Stimulated activated CD8-positive, alpha-beta memory T cell treated with anti-CD3 and anti-CD28 coated beads, Interleukin-4, amount 100 ng/mL, for 24 hours (primary cell): ENCODE results near the gene BCL2L13.
"Not testable (repeated sequence)": the region's sequence is repeated elsewhere in the genome, so short reads cannot be mapped to it uniquely, and the experiment has no call there.

Experiments used
- DNase-seq: peaks from one replicate; pipeline ENCODE4 v3.0.0-alpha.2; 2020; ENCODE audit warnings: low read depth

BCL2L13 gene

DNA sequence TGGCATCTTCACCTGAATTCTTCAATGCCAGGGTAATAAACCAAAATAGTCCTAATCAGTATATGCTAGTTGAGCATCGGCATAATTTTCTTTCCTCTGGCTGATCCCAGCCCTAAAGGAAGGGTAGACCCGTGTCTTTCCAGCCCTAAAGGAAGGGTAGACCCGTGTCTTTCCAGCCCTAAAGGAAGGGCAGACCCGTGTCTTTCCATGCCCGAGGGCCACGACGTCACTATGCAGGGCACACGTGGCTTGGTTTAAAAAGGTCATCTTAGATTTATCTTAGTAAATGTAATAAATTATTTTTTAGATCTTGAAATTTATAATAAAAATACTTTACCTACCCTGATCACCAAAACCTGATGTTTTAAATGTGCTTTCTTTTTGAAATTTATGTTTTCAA is 90.2 kb downstream of the BCL2L13 start:
- no peak for DNase-seq

- no peak for DNase-seq
These were observed 91.0 kb downstream of the BCL2L13 start for GRCh38 chr22:17729561-17729960.

DNA sequence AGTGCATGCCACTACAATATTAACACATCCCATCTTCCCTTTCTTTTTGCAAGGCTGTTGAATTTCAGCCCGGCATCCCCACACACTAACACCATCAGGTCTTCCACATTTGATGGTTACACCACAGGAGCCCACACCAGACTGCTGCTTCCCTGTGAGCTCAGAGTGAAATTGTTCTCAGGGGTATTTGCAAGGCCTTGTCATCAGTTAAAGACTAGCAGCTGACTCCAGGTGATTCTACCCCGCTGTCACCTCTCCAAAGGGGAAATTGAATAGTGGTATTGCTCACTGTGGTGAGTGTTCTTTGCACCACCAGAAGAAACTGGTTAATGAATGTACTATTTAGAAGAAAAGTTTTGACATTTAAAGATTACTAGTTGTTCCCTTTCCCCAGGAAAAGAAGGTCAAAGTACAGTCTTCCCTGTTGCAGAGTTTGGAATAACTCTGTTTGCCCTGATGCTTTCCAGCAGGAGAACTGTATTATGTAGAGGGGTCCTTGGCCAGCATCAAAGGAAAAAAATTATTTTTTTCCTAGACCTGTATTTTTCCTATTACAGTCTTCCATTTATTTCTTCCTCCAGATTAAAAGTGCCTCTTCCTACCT is 93.8 kb downstream of the BCL2L13 start:
- DNase-seq = no peak

DNA sequence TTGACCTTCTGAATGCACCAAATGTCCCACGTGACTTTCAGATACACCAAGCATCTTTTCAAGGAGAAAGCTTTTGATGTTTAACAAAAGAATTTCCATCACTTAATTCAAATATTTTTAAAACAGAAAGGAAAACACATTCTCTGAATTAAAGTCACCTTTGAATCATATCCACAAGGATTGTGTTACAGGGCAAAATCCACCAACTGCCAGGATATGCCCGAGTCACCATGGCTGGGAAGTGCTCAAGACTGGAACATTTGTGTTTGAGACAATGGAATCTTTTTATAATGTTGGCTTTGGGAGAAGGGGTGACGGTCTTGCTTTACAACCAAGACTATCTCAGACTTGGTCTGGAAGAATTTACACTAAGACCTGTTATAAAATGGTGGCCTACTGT is 94.9 kb downstream of the BCL2L13 start:
- no peak for DNase-seq

GRCh38 chr22:17734187-17734586 is 95.6 kb downstream of the BCL2L13 start:
- DNase-seq = no peak

DNA sequence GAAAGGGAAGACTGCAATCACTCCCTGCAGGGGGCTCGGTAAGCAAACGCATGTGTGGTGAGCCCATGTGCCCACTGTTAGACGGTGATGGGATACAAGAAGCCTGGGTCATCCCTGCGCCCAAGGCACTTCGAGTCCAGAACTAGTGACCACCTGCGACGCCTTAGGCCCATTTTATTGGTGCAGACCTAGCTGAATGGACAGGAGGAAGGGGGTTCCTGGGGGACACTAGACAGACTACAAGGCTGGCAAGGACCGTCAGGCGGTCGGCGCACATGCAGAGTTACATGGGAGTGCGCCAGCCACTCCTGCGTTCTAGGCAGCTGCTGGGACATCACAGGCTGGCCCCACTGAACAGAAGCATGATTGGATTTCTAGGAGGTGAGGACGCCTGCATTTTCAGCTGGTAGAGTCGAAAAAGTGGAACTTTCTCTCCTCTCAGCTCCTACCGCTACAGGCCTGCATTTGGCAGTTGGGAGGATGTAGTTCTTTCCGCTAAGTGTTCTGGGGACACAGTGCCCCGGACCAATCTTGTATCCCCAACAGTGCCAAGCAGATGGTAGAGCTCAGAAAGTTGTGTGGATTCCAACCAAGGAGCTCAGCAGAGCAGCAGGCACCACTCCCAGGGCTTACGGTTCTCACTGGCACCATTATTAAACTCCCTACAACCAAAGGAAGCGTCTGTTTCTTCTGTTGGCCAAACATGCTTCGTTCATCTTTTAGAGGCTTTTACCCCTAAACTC is 100.0 kb downstream of the BCL2L13 start:
- no peak for DNase-seq

DNA sequence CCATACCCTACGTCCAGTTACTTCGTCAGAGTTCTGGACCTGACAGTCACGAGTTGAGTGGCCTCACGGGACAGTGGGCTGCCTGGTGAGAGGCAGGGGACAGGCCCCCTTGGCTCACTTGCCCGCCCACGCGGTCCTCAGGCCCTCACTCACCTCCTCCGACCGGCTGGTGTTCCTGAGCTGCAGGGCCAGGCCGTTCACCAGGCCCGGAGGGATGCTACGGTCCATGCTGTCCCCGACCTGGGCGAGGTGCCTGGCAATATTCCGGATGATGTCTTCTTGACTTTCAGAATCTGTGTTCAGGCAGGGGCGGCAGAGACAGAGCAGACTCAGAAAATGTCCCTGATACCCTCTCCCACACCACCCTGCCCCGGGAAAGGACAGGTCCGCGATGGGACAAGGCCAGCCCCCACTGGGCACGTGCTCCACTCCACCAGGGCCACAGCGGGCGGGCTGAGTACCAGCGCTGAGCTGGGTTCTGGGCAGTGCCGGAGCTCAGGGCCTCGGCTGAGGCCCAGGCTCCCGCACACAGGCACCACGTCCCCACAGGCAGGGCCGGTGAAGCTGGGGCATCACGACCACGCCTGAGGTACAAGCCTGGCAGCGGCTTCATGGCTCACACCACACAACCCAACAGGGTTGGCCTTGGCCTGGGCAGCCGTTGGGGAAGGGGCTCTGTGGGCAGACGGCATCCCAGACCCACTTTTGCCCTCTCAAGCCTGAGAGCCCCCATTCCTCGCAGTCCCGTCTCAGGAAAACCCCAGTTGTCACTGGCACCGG is 100.8 kb downstream of the BCL2L13 start:
- DNase-seq = no peak

- no peak for DNase-seq
These were observed 103.4 kb downstream of the BCL2L13 start for GRCh38 chr22:17741866-17742526.

DNA sequence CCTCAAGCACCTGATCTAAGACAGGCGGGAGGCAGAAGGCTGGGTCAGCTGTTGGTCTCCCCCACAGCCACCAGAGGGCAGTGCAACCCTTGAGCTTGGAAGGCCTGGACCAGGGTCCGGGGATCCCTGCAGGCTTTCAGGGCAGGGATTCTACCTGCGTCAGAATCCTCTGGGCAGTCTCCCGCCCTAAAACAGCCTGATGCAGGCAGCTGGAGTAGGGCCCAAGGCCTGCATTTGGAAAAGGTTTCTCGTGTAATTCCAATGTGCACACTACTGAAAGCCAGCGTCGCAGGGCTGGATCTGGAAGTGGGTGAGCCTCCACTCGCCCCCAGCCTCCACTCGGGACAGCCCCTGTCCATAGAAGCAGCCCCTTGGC is 104.0 kb downstream of the BCL2L13 start:
- DNase-seq = peak; percentile 62

DNA sequence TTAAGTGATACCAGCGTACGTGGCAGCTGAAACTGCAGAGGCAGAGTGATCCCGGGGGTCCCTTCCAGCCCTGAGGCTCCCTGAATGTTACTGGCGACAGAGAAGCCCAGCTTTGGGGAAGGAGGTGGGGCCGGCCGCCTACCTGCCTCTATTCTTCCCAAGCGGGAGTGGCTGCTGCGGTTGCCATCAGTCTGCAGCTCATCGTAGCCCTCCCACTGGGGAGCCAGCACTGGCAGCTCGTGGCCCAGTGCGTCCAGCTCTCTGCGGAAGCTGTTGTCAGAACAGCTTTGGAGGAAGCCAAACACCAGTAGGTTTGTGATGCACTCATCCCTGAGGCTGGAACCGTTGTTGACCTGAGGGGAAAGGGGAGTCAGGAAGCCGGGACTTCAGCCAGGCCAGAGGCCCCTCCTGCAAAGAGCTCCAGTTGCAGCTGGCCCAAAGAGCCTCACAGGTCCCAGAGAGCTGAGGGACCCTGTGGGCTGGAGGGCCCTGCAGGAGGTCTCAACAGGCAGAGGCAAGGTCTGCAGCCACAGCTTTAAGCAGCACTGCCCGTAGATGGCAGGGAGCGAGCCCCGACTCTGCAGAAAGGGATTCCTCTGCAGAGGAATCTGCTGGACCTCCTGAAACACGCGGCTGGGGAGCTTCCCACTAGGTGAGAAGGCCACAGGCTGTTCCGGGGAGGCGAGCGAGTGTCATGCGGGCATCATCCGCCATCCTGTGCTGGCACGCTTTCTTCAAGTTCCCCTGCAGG is 105.3 kb downstream of the BCL2L13 start:
- DNase-seq = no peak

DNA sequence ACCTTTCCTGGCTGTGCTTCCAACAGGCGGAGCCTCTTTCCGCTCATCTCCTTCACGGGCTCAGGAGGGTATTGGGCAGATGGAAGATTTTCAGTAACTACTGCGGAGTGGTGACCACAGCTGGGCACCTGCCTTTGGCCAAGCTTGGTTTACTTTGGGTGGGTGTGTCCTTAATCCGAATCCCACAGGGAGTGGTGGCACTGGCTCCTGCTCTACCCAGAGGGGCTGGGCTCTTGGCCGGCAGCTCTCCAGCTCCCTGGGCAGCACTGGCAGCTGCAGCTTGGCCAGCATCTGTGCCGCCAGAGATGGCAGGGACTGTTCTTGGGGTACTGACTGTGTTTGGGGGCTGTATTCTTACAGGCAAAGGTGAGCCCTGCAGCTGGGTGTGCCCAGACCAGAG is 105.9 kb downstream of the BCL2L13 start:
- DNase-seq = no peak

GRCh38 chr22:17746916-17747315 is 108.4 kb downstream of the BCL2L13 start:
- DNase-seq = no peak

DNA sequence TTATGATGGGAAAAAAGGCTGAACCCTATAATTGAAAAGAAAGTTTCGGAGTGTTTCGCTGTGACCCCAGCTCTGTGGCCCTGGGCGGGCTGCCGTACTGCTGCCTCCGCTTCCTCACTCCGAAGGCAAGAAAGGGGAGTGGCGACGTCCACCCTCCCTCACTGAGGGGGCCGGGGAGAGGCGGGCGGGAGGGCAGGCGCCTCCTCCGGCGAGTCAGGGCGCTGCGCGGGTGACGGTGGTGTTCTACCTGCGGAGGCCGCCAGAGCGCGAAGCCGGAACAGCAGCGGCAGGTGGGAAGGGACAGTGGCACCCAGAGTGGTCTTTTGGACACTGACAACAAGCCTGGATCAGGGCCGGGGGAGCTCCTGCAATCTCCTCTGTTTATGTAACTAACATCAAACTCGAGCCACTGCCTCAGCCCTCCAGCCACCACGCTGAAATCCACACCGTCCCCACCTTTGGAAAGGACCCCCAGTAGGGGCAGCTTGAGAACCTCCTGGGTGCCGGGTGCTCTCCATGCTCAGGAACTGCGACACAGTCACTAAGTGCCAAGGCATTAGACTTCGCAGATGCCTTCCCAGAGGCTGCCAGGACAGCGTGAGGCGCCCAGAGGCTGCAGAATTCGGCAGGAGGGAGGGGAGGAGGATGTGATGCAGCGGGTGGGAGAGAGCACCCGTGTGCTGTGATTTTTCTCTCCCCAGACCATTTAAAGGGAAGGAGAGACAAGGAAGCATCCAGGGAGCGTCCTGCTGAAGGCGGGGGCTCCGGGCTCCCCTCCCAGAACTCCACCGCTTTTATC is 110.2 kb downstream of the BCL2L13 start:
- DNase-seq = no peak

DNA sequence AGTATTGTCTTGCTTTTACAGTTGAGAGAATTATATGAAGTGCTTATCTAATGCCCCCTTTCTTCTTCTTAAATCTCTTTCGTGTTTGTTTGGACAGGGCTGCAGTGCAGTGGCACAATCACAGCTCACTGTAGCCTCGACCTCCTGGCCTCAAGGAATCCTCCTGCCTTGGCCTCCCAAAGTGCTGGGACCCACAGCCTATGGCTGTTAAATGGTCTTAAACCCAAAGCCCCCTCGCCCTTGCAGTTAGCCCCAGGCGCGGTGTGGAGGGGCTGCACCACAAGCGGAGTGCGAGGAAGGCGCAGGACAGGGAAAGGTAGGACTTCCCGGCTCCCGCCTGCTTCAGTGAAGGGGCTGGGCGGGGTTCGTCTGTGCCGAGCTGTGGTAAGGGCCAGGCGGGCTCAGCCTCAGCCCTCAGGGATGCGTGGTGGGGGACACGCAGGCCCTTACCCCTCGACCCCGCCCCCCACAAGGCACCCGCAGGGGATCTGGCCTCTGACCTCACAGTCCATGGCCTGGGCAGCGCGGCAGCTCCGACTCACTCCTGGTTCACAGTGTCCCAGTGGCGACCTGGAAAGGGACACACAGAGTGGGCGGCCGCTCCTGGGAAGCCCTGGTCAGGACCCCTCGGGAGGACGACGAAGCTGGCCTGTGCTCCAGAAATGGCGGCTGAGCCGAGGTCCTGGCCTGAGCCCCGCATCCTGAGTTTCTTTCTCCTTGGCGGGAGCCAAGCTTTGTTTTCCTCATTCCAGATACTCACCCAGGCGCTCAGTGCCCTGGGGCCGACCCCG is 111.2 kb downstream of the BCL2L13 start:
- no peak for DNase-seq

GRCh38 chr22:17751596-17751995 is 113.0 kb downstream of the BCL2L13 start:
- DNase-seq = no peak

DNA sequence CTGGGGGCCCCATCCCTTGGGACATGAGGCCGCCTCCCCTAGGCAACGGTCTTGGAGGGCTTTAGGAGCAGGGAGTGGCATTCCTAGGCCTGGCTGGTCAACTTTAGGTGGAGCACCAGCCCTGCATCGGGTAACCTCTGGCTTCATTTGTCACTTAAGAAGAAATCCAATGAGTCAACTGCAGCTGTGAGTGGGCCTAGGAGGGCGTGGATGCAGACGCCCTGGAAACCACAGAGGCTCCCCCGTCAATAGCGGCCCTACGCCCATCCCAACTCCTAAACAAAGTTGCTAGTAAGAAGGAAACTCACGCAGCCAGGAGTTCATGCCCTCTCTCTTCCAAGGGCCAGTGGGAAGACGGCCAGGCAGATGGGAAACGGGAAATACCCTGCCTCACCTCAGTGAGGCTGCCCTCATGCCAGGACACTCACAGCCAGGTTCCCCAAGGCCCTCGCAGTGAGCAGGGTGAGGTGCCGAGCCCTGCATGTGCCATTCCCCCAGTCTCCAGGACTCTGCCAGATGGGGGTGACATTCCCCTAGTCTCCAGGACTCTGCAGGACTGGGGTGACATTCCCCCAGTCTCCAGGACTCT is 114.9 kb downstream of the BCL2L13 start:
- no peak for DNase-seq

DNA sequence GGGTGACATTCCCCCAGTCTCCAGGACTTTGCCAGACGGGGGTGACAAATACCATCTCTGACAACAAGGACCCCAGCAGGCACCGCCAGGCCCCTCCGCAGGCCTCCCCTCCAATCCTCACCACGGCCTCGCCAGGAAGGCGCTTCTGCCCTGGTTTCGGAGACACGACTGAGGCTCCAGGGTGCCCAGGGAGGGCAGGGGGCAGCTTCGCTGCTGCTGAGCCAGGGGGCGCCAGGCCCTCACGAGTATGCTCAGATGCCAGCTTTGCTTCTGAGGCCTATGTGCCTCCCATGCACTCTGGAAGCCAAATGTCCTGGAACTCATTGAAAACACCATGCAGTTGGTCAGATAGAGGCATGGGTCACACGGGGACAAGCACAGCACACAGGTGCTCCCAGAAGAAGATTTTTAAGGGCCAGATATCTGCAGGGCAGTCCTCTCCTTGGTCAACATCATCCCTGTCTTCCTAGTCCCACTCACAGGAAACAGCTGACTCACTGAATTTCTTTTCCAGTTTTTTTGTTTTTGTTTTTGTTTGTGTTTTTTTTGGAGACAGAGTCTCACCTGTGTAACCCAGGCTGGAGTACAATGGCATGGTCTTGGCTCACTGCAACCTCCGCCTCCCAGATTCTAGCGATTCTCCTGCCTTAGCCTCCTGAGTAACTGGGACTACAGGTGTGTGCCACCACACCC is 115.8 kb downstream of the BCL2L13 start:
- no peak for DNase-seq

DNA sequence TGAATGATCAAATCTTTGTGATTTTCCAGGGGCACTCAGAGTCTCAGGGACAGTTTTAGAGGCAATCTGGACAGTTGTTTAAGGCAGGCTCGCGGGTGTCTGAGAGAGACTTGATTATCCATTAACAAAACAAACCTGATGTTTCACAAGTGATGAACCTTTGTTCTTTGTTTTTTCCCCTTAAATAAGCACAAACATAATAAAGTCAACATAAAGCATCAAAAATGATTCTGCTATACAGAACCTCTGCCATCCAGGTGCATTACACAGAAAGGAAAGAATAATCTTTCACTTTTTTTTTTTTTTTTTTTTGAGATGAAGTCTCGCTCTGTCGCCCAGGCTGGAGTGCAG is 122.6 kb downstream of the BCL2L13 start:
- DNase-seq = no peak

DNA sequence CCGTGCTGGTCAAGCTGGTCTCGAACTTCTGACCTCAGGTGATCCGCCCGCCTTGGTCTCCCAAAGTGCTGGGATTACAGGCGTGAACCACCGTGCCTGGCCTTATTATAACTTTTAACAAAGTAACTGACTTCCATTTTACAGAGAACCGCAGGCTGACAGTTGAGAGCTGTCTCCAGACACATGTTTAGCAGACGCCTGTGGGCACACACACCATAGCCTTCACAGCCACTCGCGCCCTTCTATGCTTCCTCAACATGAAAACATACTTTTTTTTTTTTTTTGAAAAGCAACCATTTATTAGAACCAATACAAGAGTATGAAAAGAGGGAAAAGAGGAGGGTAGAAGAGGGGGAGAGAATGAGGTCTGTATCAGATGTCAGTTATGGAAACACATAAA is 124.9 kb downstream of the BCL2L13 start:
- DNase-seq = not testable (repeated sequence)
